SU-DHL-6 (cell line): ENCODE data around the gene KIF15.
A peak's percentile ranks its signal among the peaks of the same experiment; 100 is the strongest.

Source experiments
- H2AFZ ChIP-seq: fragments of 200-600 bp; sonication (generic); 2 replicates; pipeline ENCODE4 v1.6.1; 2014; ENCODE audit warnings: low read depth, mild to moderate bottlenecking, moderate library complexity, mixed read lengths, antibody characterized with exemption, low read length; ENCODE audit not compliant: severe bottlenecking
- H3F3A ChIP-seq: fragments of 200-600 bp; shearing (Covaris generic); 2 replicates; pipeline ENCODE4 v1.6.0; 2016; ENCODE audit warnings: antibody characterized with exemption, mild to moderate bottlenecking; ENCODE audit not compliant: insufficient read depth
- H3K27ac ChIP-seq: fragments of 200-600 bp; sonication (generic); 2 replicates; pipeline ENCODE4 v1.5.1; 2016; ENCODE audit warnings: low read depth, mild to moderate bottlenecking, low read length, moderate library complexity, mixed read lengths
- H3K27me3 ChIP-seq: fragments of 200-600 bp; sonication (generic), shearing (Covaris generic); 2 replicates; pipeline ENCODE4 v1.6.0; 2014; ENCODE audit warnings: mild to moderate bottlenecking, low read length
- H3K36me3 ChIP-seq: fragments of 200-600 bp; sonication (generic); 2 replicates; pipeline ENCODE4 v1.6.1; 2014; ENCODE audit warnings: mild to moderate bottlenecking, low read length, mixed read lengths
- H3K4me2 ChIP-seq: fragments of 300-600, 200-600 bp; shearing (Covaris generic), sonication (generic); 2 replicates; pipeline ENCODE4 v1.6.0; 2014; ENCODE audit warnings: low read length, low read depth, mild to moderate bottlenecking; ENCODE audit not compliant: poor library complexity, severe bottlenecking
- H3K4me3 ChIP-seq: fragments of 200-600 bp; sonication (generic); 2 replicates; pipeline ENCODE4 v1.5.1; 2014; ENCODE audit warnings: antibody characterized with exemption, low read length, mild to moderate bottlenecking, mixed read lengths; ENCODE audit not compliant: insufficient read depth, poor library complexity, severe bottlenecking
- H3K79me2 ChIP-seq: fragments of 200-600 bp; sonication (generic); 2 replicates; pipeline ENCODE4 v1.6.1; 2014; ENCODE audit warnings: mild to moderate bottlenecking, low read length, moderate library complexity; ENCODE audit not compliant: insufficient read depth
- H3K9ac ChIP-seq: fragments of 200-600 bp; sonication (generic); 2 replicates; pipeline ENCODE4 v1.7.0; 2014; ENCODE audit warnings: mild to moderate bottlenecking, low read length
- H3K9me2 ChIP-seq: fragments of 200-600 bp; sonication (generic); replicated peaks from 2 replicates; pipeline ENCODE4 v1.6.1; 2014; ENCODE audit warnings: low read length; ENCODE audit not compliant: insufficient read depth
- H3K9me3 ChIP-seq: fragments of 200-600 bp; sonication (generic); 2 replicates; pipeline ENCODE4 v1.6.1; 2014; ENCODE audit warnings: low read length, mixed read lengths; ENCODE audit not compliant: insufficient read depth
- H4K20me1 ChIP-seq: fragments of 200-600 bp; sonication (generic); 2 replicates; pipeline ENCODE4 v1.6.1; 2014; ENCODE audit warnings: low read depth, mild to moderate bottlenecking, antibody characterized with exemption, low read length, moderate library complexity, mixed read lengths
- CTCF ChIP-seq: fragments of 200-600 bp; sonication (generic); IDR thresholded peaks from one replicate; pipeline ENCODE4 v1.5.1; 2017; ENCODE audit warnings: antibody characterized with exemption, mild to moderate bottlenecking, low read length, moderate library complexity; ENCODE audit not compliant: insufficient read depth, poor library complexity, severe bottlenecking
- EZH2phosphoT487 ChIP-seq: fragments of 200-600 bp; sonication (generic), shearing (Covaris generic); conservative IDR thresholded peaks from 2 replicates; pipeline ENCODE4 v1.6.1; 2018; ENCODE audit warnings: mild to moderate bottlenecking, antibody characterized with exemption, low read length, moderate library complexity, mixed read lengths

The KIF15 gene

GRCh38 chr3:44761424-44762169, at the start of gene KIF15, which contains the start of gene KIAA1143:
TSS of gene KIF15 (plus strand) at chr3:44761794. CDS start at chr3:44761866, 72 bp downstream.
TSS of gene KIAA1143 (minus strand) at chr3:44761619. CDS start at chr3:44761602, 17 bp downstream.
- Histone ChIP-seq H3K27ac (peak within 1 kb of the TSS; percentile 56), H3F3A (no peaks in the 10 kb centered on the region), H3K9me3 (no peaks in the 10 kb centered on the region), H3K79me2 (peaks cover 89% of the 10 kb centered on the region), H2AFZ (peak within 1 kb of the TSS; percentile 32), H3K9me2 (no peaks in the 10 kb centered on the region), H4K20me1 (no peaks in the 10 kb centered on the region), H3K9ac (peak within 1 kb of the TSS; percentile 80), H3K4me3 (peak within 1 kb of the TSS; percentile 86), H3K4me2 (peak within 1 kb of the TSS; percentile 96), H3K27me3 (no peaks in the 10 kb centered on the region), H3K36me3 (peaks cover 40% of the 10 kb centered on the region)
- TF ChIP-seq CTCF (peak; percentile 22), EZH2phosphoT487 (no peak)

GRCh38 chr3:44712455-44713075, 49.0 kb upstream of the KIF15 start, which contains the start of gene ZNF502:
TSS of gene ZNF502 (plus strand) at chr3:44712660. CDS start at chr3:44720262, 7,602 bp downstream.
- no peak for TF ChIP-seq CTCF
- no peak for TF ChIP-seq EZH2phosphoT487
- Histone ChIP-seq H3K36me3 (no peaks in the 10 kb centered on the region), H4K20me1 (no peaks in the 10 kb centered on the region), H3K9me3 (no peaks in the 10 kb centered on the region), H3K27ac (no peak within 1 kb of the TSS), H3K4me2 (no peak within 1 kb of the TSS), H3K9ac (no peak within 1 kb of the TSS), H3K79me2 (no peaks in the 10 kb centered on the region), H3K27me3 (no peaks in the 10 kb centered on the region), H3K9me2 (no peaks in the 10 kb centered on the region), H3F3A (no peaks in the 10 kb centered on the region), H3K4me3 (no peak within 1 kb of the TSS), H2AFZ (no peak within 1 kb of the TSS)

GRCh38 chr3:44721231-44722102, 40.1 kb upstream of the KIF15 start:
- no peaks in the 10 kb centered on the region for H3K79me2 ChIP-seq
- H3K9me3 ChIP-seq, result peaks cover 54% of the 10 kb centered on the region
- H4K20me1 ChIP-seq, result no peaks in the 10 kb centered on the region
- no peak overlapping the region for H3K4me2 ChIP-seq
- no peak overlapping the region for H3K4me3 ChIP-seq
- H3K36me3 ChIP-seq, result no peaks in the 10 kb centered on the region
- H3K27ac ChIP-seq, result no peak overlapping the region
- H3F3A ChIP-seq, result no peaks in the 10 kb centered on the region
- H3K9ac ChIP-seq, result no peak overlapping the region
- H3K27me3 ChIP-seq, result no peaks in the 10 kb centered on the region
- TF ChIP-seq EZH2phosphoT487 (no peak), CTCF (no peak)
- no peaks in the 10 kb centered on the region for H3K9me2 ChIP-seq
- H2AFZ ChIP-seq, result no peak overlapping the region
